Activated CD8-positive, alpha-beta T cell treated with anti-CD3 and anti-CD28 coated beads, Interleukin-2, amount 10 ng/mL, durations not matched to agents 7 days and 5 days (primary cell): Measurements from ENCODE around the gene RO60. TPM values are rescaled to one million over a fixed set of nuclear protein-coding genes. Genes with fewer than 3 reads are reported as not detected.

Experiments used
- total RNA-seq, 2 experiments: library from RNA; stranded (reverse); gene quantifications; one replicate each; pipeline ENCODE4 v1.2.3, GENCODE V29; 2021

The RO60 gene
- total RNA-seq, 2 experiments from 2014 or later = 53.8 to 57.4 TPM

Other genes with a start within 250 kb of the RO60 start
- gene UCHL5, start 252 bp upstream of the RO60 start, total RNA-seq = 10 to 100 TPM; 61.1 to 64.4 TPM
- 10 to 100 TPM; 18.7 to 21.8 TPM for gene GLRX2, start 45.8 kb downstream of the RO60 start, total RNA-seq
- 10 to 100 TPM; 51.8 to 53.8 TPM for gene CDC73, start 62.4 kb downstream of the RO60 start, total RNA-seq
- gene B3GALT2, start 127.0 kb downstream of the RO60 start, total RNA-seq = under 1 TPM; 0.63 to 0.94 TPM